Esophagus squamous epithelium (tissue), 5 donors: Measurements from ENCODE around the gene GSDMA. TPM values are rescaled to one million over a fixed set of nuclear protein-coding genes. Genes with fewer than 3 reads are reported as not detected.

ENCODE experiments used
- DNase-seq: peaks from one replicate; lab custom pipeline; 2025; lab: John Stamatoyannopoulos, UW
- H3K27ac ChIP-seq, 4 donors: fragments of 200-600 bp; sonication (generic); one replicate each; pipeline ENCODE4 v1.5.1; 2016 to 2019; ENCODE audit warnings: mild to moderate bottlenecking in 1 of 4
- H3K27me3 ChIP-seq, 4 donors: fragments of 200-600 bp; sonication (generic); 1 replicate in 3 of 4; 2 replicates in 1 of 4; pipeline versions ENCODE4 v1.5.1 to v1.6.0; 2017 to 2021; ENCODE audit warnings: antibody characterized with exemption in 1 of 4
- H3K36me3 ChIP-seq, 3 donors: fragments of 200-600 bp; sonication (generic); one replicate each; pipeline ENCODE4 v1.5.1; 2016 to 2019
- H3K4me1 ChIP-seq, 3 donors: fragments of 200-600 bp; sonication (generic); one replicate each; pipeline ENCODE4 v1.5.1; 2017 to 2019
- H3K4me3 ChIP-seq, 4 donors: fragments of 200-600 bp; sonication (generic); 1 replicate in 3 of 4; 2 replicates in 1 of 4; pipeline ENCODE4 v1.5.1; 2016 to 2019; ENCODE audit warnings: mild to moderate bottlenecking in 2 of 4, moderate library complexity in 1 of 4
- H3K9me3 ChIP-seq, 3 donors: fragments of 200-600 bp; sonication (generic); one replicate each; pipeline ENCODE4 v1.5.1; 2016 to 2019
- POLR2A ChIP-seq, 4 donors: fragments of 450-650 bp; IDR thresholded peaks; one replicate each; pipeline ENCODE4 v1.6.1; 2017; ENCODE audit warnings: antibody characterized with exemption in 4 of 4, mild to moderate bottlenecking in 4 of 4, moderate library complexity in 3 of 4
- whole genome bisulfite sequencing, 2 donors: methylation state at CpG; one replicate each; pipeline ENCODE4 v1.1.5; 2018; 5-methylcytosine and 5-hydroxymethylcytosine counted together
- intact Hi-C: fragments of 100-400 bp; cut with DNase I; formaldehyde crosslinking; loops from one replicate; pipeline ENCODE4 v1.15.0; 2022
- total RNA-seq, 4 donors: library from RNA; depleted of rRNA; stranded (reverse); fragments of >200 nt; gene quantifications; one replicate each; pipeline ENCODE4 v1.1.0, GENCODE V29; 2016
- TF ChIP-seq, protein P1 (sequence below), 6 experiments: fragments of 450-650 bp in 4 of 6; fragments of 200-600 bp in 2 of 6; sonication (generic) in 2 of 6; IDR thresholded peaks; one replicate each; pipeline ENCODE4 v1.5.1; 2016 to 2019; ENCODE audit warnings: antibody characterized with exemption in 6 of 6, mild to moderate bottlenecking in 4 of 6, moderate library complexity in 4 of 6
- donor health status: DM: yes; HTN: yes; CAD: no.

Gene GSDMA
- total RNA-seq, 4 donors from 2014 or later = 1.1 to 3.0 (median 1.8) TPM

DNA sequence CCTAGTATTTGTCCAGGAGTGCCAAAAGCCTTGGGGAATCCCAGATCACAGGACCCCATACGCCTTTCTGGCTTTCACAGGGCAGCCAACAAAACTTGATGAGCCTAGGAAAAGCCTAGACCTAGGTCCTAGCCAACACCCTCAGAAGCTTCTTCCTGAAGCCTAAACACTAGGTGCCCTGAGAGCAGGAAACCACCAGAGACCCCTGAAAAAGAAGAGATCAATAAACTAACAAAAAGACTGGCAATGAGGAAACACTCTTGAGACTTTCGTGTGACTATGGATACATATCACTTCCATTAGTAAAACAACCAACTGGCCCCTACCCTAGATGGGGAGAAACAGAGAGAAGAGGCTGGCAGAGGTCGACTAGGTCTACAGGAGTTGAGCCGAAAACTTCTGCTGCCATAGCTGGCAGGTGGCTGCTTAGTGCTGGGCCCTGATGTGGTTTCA lies 36.6 kb upstream of the GSDMA start:
- TF ChIP-seq, protein P1, sequence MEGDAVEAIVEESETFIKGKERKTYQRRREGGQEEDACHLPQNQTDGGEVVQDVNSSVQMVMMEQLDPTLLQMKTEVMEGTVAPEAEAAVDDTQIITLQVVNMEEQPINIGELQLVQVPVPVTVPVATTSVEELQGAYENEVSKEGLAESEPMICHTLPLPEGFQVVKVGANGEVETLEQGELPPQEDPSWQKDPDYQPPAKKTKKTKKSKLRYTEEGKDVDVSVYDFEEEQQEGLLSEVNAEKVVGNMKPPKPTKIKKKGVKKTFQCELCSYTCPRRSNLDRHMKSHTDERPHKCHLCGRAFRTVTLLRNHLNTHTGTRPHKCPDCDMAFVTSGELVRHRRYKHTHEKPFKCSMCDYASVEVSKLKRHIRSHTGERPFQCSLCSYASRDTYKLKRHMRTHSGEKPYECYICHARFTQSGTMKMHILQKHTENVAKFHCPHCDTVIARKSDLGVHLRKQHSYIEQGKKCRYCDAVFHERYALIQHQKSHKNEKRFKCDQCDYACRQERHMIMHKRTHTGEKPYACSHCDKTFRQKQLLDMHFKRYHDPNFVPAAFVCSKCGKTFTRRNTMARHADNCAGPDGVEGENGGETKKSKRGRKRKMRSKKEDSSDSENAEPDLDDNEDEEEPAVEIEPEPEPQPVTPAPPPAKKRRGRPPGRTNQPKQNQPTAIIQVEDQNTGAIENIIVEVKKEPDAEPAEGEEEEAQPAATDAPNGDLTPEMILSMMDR (IDR thresholded peaks at IDR 0.05) = no peak
- no peak for TF ChIP-seq POLR2A (IDR thresholded peaks at IDR 0.05)
- no peaks in the 10 kb centered on the region for H3K27me3 ChIP-seq
- peaks cover 11 to 32% (median 24%) of the 10 kb centered on the region in 3 donors for H3K36me3 ChIP-seq
- 5 to 22% methylated on average over 3 to 4 of the region's 4 CpGs for WGBS, 2 donors
- peak overlapping the region; percentile 86 to 96 (median 90) for H3K4me3 ChIP-seq
- H3K9me3 ChIP-seq = no peaks in the 10 kb centered on the region
- H3K4me1 ChIP-seq = peaks cover 30 to 71% (median 50%) of the 10 kb centered on the region in 3 donors
- H3K27ac ChIP-seq = peak overlapping the region; percentile 28 to 93 (median 92)
- intact Hi-C loops = no loop called here
- no peak for DNase-seq

DNA sequence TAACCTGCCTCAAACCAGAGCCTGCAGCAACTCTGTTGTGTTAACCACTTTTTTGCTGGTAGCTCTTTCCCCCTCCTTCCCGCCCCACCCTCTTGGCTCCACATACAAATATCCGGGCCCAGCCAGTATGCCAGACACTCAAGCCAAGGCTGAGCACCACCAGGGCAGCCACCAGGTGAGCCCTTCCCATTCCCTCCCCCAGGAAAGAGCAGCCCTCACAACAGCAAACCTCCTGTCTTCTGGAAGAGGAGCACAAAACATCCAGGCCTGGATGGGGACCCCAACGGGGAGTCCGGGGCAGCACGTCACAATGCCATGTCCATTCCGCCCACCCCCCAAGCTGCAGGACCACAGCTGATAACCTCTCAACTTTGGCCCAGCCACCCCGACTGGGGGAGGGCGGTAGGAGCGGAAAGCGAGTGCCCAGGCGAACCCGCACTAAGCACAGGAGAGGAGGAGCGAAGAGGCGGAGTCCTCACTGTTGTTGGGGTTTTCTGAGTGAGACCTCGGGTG lies 36.2 kb upstream of the GSDMA start:
- intact Hi-C loops = no loop called here

DNA sequence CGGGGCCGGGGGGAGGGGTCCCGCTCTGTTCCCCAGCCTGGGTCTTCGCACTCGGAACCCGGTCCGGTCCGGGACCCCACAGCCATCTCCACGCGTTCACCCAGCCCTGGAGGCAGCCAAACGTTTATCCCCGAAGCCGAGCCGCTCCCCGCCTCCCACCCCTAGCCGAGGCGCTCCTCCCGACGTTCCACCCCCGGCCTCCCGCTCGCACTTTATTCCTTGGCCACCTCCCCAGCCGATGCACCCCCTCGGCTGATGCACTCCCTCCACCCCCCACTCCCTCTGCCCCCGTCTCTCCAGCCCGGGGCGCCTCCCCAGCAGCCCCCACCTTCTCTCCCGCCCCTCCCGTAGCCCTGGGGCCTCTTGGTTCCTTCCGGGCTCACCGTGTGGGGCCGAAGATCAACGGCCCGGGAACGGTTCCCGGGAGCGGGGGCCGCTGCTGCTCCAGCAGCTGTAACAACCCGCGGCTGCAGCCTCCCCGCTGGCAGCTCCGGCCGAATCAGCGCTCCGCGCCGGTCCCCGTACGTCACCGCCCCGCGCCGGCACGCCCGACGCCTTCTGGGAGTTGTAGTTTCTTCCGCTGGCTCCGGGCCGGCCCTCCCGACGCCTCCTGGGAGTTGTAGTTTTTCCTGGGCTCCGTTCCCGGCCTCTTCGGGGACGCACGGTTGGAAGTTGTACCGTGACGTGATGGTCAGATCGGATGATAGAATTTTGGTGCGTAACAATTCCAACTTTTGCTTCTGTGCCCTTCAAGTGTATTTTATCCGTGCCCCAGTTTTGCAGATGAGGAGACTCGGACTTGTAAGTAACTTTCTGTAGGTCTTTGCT lies 35.5 kb upstream of the GSDMA start, which contains the start of the genes LRRC3C and ORMDL3:
Gene LRRC3C (plus strand): TSS at position 632 of the 828 bp plus-strand sequence. CDS start 13,792 bp downstream, outside the sequence.
Gene ORMDL3 (minus strand): TSS at position 501 of the 828 bp plus-strand sequence. CDS start 3,398 bp downstream, outside the sequence.
- H3K27ac ChIP-seq = peak within 1 kb of the TSS; percentile 89 to 93 (median 92)
- peaks cover 30 to 59% (median 49%) of the 10 kb centered on the region in 3 donors for H3K4me1 ChIP-seq
- intact Hi-C loops = no loop called here
- whole genome bisulfite sequencing, 2 donors = 0 to 3% methylated on average over 8 to 11 of the region's 72 CpGs
- peak; percentile 53 for DNase-seq
- no peaks in the 10 kb centered on the region for H3K27me3 ChIP-seq
- no peaks in the 10 kb centered on the region for H3K9me3 ChIP-seq
- H3K4me3 ChIP-seq = peak within 1 kb of the TSS; percentile 86 to 96 (median 90)
- TF ChIP-seq, protein P1 (IDR thresholded peaks at IDR 0.05) = peak in 1 of 6 experiments; percentile 32
- TF ChIP-seq POLR2A (IDR thresholded peaks at IDR 0.05) = peak in 3 of 4 donors; percentile 33 to 85 (median 62)
- peaks cover 11 to 20% (median 18%) of the 10 kb centered on the region in 3 donors for H3K36me3 ChIP-seq

More for the DNA sequence above, 36.2 kb upstream of the GSDMA start:
- WGBS, 2 donors = no CpG with 5 or more reads among the region's 15 CpGs
- Histone ChIP-seq H3K4me3 (peak overlapping the region; percentile 86 to 96 (median 90)), H3K9me3 (no peaks in the 10 kb centered on the region), H3K4me1 (peaks cover 30 to 66% (median 49%) of the 10 kb centered on the region in 3 donors), H3K27ac (peak overlapping the region; percentile 89 to 93 (median 92)), H3K27me3 (no peaks in the 10 kb centered on the region), H3K36me3 (peaks cover 11 to 27% (median 24%) of the 10 kb centered on the region in 3 donors)
- DNase-seq = no peak
- TF ChIP-seq, protein P1 (IDR thresholded peaks at IDR 0.05) = no peak
- TF ChIP-seq POLR2A (IDR thresholded peaks at IDR 0.05) = no peak

DNA sequence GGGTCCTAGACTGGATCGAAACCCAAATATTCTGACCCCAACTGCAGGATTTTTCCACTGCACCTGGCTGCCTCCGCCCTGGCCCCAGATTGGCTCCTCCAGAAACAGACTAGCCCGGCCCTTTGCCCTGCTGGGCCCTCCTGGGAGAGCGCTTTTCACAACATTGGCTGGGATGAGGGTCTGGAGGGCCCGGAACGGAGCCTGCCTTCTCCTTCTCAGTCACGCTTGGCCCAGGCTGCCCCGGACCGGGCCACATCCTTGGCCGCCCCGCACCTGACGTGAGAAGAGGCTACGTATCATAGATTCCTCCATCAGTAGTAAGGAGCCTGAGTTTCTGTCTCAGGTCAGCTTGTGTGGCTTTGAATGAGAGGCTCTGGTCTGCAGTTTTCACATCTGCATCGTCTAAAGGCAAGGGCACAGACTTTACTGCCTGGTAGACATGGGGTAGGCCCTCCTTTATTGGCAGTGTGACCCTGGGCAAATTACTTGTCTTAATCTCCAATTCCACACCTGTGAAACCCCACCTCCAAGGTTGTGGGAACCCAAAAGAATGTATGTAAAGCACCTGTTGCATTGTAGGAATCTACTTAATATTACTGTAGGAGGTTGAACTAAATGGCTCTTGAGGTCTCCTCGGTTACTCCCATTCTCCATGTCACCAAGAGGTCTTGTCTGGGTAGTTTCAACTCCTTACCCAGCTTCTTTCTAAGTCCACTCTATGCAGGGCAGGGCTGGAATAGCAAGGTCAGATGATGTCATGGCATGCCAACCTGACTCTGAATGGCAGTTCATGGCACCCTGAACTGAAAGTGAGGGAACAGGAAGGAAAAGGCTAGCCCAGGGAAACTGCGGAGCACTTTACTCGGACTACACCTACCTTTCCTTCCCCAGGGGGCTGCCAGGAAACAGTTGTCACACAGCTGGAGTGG lies 34.6 kb upstream of the GSDMA start:
- Histone ChIP-seq H3K4me1 (peaks cover 30 to 58% (median 49%) of the 10 kb centered on the region in 3 donors), H3K27ac (peak overlapping the region; percentile 89 to 93 (median 92)), H3K4me3 (peak overlapping the region; percentile 86 to 96 (median 90)), H3K9me3 (no peaks in the 10 kb centered on the region), H3K36me3 (peaks cover 5 to 11% (median 9%) of the 10 kb centered on the region in 3 donors), H3K27me3 (no peaks in the 10 kb centered on the region)
- intact Hi-C loops = no loop called here
- TF ChIP-seq, protein P1 (IDR thresholded peaks at IDR 0.05) = peak in 2 of 6 experiments; percentile 3 to 10
- no peak for TF ChIP-seq POLR2A (IDR thresholded peaks at IDR 0.05)
- DNase-seq = no peak
- 29 to 48% methylated on average over 5 to 8 of the region's 17 CpGs for WGBS, 2 donors
